HG02678 (cell line): ENCODE data around the gene TRIM5.
"Not testable (repeated sequence)": the region's sequence is repeated elsewhere in the genome, so short reads cannot be mapped to it uniquely, and the experiment has no call there.

Source experiments
- ATAC-seq: cut with Tn5 transposase; IDR thresholded peaks from one replicate; pipeline ENCODE4 v1.9.1; 2021; ENCODE audit warnings: mild to moderate bottlenecking, moderate library complexity; ENCODE audit not compliant: unreplicated experiment

TRIM5 gene, protein sequence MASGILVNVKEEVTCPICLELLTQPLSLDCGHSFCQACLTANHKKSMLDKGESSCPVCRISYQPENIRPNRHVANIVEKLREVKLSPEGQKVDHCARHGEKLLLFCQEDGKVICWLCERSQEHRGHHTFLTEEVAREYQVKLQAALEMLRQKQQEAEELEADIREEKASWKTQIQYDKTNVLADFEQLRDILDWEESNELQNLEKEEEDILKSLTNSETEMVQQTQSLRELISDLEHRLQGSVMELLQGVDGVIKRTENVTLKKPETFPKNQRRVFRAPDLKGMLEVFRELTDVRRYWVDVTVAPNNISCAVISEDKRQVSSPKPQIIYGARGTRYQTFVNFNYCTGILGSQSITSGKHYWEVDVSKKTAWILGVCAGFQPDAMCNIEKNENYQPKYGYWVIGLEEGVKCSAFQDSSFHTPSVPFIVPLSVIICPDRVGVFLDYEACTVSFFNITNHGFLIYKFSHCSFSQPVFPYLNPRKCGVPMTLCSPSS

DNA sequence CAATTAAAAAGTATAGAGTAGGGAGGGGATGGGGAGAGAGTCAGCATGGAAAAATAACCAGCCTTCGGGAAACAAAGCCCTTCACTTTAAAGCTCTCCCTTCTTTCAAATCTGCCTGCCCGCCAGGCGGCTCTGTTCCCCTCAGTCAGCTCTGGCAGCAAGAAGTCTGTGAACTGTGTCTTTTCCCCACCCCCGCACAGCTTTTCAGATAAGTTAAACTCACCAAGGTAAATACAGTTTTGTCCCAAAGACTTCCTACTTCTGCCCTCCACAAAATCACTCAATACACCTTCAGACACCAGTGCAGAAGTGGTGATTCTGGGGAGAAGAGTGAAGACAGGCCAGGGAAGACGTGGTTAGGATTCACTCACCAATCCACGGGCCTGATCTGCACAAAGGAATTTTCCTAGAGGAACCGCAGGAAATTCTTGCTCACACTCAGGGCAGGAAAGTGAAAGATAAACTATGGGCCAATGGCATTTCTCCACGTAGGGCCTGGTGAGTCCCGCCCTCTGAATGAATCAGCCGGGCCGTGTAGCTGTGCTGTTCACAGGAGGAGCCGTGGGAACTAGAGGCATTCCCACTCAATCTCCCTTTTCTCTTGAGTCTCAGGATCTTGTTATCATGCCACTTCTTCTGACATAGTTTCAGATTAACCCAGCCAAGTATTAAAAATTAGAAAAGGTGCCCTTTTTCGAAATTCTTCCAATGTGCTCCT lies at the start of gene TRIM5:
Gene TRIM5, minus strand, starts transcription at position 429 of the 717 bp plus-strand sequence. CDS start 4,897 bp downstream, outside the sequence.
- ATAC-seq: peak; percentile 78

DNA sequence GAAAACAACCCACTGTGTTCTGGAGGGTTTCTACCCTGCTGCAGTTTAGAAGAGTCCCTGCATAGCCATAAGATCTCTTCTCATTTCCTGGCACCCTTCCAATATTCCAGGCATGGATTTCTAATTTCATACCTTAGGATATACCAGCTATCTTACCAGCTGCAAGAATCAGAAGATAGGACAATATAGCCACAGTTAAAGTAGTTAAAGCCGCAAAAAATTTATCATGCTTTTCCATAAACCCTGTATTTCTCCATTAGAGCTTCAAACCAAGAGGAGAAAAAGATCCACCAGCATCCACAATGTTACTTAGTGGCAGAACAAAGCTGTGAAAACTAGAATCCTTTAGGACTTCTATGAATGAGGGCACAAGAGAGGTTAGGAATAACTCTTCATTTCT lies 42.8 kb upstream of the TRIM5 start:
- no peak for ATAC-seq

DNA sequence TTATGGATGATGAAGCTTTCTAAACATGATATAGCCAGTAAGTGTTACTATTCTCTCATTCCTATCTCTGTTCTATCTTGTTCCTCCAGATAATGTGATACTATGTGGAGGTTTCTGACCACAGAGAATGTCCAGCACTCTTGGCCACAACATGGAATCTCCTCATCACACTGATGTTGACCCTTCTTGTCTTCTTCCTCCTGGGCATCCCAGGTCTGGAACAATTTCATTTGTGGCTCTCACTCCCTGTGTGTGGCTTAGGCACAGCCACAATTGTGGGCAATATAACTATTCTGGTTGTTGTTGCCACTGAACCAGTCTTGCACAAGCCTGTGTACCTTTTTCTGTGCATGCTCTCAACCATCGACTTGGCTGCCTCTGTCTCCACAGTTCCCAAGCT lies 41.5 kb upstream of the TRIM5 start:
- ATAC-seq: no peak

DNA sequence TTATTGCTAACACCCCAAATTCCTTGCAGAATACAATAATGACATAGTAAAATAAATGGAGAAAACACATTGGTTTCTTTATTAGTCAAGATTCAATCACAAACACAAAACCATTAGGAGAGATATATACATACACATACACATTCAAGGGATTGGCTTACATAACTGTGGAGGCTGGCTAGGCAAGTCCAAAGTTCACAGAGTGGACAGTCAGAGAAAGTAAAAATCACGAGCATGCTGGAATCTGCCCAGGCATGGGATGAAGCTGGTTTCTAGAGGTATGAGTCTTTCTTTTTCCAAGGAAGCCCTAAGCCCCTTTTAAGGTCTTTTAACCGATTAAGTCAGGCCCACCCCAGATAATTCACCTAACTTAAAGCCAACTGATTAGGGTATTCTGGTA lies 37.7 kb upstream of the TRIM5 start:
- no peak for ATAC-seq

DNA sequence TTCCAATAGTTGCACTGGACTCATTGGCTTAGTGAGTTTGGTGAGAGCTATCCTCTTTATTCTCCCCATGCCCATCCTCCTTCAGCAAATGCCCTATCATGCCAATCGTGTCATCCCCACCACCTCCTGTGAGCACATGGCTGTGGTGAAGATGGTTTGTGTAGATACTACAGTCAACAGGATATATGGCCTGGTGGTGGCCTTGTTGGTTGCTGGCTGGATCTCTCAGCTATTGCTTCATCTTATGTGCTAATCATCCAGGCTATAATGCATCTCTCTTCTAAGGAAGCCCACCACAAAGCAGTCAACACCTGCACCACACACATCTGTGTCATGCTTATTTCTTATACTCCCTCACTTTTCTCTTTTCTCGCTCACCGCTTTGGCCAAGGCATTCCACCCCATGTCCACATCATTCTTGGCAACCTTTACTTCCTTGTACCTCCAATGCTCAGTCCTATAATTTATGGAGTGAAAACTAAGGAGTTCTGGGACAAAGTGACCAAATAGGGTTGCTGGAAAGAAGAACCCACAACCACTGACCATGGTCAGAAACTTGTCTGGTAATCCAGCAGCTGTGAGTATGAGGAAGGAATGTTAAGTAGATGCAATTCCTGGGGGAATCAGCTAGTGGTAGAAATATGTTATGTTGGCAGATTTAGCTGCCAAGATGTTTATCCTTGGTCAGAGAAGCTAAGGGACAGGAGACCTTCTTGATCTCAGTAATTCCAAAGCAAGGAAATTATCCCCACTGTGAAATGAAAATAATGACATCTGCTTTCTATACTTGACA lies 35.0 kb upstream of the TRIM5 start:
- ATAC-seq: no peak

DNA sequence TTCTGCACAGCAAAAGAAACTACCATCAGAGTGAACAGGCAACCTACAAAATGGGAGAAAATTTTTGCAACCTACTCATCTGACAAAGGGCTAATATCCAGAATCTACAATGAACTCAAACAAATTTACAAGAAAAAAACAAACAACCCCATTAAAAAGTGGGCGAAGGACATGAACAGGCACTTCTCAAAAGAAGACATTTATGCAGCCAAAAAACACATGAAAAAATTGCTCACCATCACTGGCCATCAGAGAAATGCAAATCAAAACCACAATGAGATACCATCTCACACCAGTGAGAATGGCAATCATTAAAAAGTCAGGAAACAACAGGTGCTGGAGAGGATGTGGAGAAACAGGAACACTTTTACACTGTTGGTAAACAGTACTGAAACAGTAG lies 31.6 kb upstream of the TRIM5 start:
- ATAC-seq: not testable (repeated sequence)

DNA sequence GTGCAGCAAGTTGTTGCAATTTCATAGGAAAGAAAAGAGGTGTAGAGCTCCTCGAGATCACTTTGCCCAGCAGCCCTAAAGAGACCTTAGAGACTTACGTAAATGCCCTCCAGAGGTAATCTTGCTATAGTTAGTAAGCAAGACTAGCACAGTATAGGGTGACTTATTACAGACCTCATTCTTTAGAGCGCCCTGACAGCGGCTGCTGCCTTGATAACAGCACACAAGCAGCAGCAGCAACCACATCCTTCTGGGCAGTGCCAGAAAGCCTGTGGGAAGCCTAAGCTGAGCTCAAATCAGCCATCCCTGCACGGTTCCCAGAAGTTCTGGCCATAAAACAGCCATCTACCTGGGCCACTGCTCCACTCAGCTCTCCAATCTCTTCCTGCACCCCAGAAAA lies 28.8 kb upstream of the TRIM5 start:
- no peak for ATAC-seq

DNA sequence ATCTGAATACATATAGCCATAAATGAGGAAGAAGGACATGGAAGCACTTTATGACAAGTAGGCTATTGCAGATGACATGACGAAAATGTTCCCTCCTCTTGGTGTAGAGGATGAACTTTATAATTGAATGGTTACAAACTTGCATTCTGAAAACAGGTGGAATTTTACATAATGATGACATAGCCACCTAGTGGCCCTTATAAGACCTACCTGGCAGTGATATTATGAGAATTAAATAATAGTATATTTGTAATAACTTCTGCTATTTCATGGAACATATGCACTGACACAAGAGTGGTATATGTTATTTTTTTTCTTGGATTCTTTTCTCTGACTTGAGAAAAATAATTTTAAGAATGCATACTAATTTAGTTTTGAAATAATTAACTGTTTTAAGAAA lies 27.6 kb upstream of the TRIM5 start:
- no peak for ATAC-seq

DNA sequence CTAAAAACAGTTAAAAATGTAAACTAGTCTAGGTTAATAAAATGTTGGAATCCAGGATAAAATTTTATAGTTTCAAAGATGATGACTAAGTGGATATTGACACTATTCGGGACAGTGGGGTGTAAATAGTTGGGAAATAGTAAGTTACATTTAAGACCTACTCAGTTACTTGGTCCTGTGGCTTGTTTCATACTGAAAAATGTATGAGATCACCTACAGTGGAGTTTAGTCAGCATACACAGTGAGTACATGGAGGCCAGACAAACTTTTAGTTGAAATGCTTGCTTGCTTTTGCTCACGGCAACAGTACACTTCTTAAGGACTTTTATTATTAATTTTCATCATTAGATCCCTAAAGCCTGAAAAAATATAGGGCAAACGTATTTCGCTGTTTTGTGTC lies 20.8 kb upstream of the TRIM5 start:
- ATAC-seq: no peak

DNA sequence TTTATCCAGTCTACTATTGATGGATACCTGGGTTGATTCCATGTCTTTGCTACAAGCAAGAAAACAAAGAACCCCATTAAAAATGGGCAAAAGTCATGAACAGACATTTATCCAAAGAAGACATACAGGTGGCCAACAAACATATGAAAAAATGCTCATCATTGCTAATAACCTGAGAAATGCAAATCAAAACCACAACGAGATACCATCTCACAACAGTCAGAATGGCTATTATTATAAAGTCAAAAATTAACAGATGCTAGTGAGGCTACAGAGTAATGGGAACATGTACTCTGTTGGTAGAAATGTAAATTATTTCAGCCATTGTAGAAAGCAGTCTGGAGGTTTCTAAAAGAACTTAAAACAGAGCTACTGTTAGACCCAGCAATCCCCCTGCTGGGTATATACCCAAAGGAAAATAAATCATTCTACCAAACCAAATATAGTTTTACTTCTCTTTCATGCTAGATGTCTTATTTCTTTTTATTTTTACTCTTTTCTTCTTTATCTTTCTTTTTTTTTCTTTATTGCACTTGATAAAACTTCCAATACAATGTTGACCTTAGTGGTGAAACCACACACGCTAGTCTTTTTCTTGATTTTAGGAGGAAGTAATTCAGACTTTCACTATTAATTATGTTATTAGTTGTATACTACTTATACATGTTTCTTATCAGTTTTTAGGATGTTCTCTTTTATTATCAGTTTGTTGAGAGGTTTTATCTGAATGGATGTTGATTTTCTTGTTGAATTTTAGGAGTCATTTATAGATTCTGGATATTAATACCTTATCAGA lies 19.1 kb upstream of the TRIM5 start:
- peak; percentile 79 for ATAC-seq

DNA sequence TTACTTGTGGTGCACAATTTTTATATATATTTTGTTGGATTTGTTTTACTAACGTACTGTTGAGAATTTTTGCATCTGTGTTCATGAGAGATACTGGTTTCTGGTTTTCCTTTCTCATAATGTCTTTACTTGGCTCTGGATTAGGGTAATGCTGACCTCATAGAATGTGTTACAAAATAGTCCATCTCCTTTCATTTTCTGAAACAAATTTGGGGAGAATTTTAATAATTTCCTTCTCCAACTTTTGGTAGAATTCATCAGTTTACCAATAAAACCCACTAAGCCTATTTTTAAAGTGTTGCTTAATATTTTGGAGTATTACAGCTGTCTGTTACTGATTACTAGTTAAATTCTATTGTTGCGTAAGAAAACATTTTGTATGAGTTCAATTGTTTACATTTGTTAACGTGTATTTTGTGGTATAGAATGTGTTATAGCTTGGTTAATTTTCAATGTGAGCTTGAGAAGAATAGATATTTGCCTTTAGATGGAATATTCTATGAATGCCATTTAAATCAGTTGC lies 16.2 kb upstream of the TRIM5 start:
- ATAC-seq: no peak

DNA sequence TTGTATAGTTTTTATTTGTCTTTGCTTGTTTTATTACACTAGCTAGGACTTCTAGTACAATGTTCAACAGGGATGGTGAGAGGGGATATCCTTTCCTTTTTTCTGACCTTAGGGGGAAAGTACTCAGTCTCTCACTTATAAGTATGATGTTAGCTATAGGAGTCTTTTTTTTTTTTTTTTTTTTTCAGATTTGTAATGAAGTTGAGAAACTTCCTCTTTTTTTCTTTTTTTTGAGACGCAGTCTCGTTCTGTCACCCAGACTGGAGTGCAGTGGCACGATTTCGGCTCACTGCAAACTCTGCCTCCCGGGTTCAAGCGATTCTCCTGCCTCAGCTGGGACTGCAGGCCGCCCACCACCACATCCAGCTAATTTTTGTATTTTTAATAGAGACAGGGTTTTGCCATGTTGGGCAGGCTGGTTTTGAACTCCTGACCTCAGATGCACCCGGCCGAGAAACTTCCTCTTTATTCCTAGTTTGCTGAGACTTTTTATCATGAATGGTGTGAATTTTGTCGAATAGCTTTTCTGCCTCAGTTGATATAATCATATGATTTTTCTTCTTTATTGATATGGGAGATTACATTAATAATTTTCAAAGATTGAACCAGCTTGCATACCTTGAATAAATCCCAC lies 15.7 kb upstream of the TRIM5 start:
- no peak for ATAC-seq

DNA sequence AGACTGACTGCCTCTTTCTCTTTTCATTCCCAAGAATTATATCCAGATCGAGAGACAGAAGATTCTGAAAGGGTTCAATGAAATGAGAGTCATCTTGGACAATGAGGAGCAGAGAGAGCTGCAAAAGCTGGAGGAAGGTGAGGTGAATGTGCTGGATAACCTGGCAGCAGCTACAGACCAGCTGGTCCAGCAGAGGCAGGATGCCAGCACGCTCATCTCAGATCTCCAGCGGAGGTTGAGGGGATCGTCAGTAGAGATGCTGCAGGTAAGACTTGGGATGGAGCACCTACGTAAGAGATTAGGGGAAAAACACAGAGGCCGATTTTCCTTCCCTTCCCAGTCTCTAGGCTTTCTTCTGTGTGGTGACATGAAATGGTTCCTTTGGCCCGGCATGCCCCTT lies 13.4 kb upstream of the TRIM5 start:
- ATAC-seq: no peak

DNA sequence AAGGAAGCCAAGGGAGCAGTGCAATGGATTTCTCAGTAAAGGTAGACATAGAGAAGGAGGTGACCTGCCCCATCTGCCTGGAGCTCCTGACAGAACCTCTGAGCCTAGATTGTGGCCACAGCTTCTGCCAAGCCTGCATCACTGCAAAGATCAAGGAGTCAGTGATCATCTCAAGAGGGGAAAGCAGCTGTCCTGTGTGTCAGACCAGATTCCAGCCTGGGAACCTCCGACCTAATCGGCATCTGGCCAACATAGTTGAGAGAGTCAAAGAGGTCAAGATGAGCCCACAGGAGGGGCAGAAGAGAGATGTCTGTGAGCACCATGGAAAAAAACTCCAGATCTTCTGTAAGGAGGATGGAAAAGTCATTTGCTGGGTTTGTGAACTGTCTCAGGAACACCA lies 11.3 kb upstream of the TRIM5 start:
- ATAC-seq: no peak

DNA sequence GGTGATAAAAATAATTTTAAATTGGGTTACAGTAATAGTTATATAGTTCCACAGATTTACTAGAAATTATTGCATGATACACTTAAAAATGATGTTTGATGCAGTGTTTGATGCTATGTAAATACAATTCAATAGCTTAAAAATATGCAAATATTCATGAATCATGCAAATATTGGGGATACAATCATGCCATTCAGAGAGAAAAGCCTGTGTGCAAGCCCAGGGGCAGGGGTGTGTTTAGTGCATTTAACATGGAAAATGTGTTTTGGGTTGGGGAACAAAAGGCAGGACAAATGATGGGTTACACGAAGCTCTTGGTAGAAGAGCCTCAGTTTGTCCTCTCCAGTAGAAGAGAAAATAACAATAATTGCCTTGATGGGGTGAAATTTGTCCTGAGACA lies 10.7 kb upstream of the TRIM5 start:
- ATAC-seq: no peak

DNA sequence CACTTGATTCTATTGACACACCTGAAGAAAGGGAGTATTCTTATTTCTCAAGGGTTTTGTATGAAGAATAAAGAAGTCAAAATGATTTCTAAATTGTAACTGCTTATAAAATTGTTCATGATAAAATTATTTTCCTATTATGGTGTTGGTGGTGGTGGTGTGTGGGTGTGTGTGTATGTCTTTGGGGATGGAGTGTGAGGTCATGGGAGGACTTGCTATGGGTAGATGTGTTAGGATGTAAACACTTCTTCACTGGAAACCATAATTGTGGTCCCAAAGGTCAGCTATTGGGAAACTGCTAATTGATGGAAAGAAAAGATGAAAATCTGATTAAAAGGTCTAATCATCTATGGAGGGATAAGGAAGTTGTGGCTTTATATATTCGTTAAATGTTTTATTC lies 9.8 kb upstream of the TRIM5 start:
- no peak for ATAC-seq

DNA sequence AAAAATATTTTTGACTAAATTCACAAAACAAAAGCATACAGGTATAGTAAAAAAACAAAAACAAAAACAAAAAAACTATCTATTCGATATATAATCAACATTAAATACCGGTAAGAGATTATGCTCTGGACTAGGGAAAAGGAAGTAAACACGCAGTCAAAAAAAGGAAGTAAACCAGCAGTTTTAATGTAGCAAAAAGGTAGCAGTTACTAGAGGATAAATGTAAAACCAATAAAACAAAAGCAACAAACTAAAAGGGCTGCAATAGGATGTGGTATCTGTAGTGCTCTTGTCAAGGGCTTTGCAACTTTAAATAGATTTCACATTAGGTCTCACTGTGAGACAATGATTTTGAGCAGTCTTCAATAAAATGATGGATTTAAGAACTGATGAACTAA lies 7.1 kb upstream of the TRIM5 start:
- ATAC-seq: no peak

DNA sequence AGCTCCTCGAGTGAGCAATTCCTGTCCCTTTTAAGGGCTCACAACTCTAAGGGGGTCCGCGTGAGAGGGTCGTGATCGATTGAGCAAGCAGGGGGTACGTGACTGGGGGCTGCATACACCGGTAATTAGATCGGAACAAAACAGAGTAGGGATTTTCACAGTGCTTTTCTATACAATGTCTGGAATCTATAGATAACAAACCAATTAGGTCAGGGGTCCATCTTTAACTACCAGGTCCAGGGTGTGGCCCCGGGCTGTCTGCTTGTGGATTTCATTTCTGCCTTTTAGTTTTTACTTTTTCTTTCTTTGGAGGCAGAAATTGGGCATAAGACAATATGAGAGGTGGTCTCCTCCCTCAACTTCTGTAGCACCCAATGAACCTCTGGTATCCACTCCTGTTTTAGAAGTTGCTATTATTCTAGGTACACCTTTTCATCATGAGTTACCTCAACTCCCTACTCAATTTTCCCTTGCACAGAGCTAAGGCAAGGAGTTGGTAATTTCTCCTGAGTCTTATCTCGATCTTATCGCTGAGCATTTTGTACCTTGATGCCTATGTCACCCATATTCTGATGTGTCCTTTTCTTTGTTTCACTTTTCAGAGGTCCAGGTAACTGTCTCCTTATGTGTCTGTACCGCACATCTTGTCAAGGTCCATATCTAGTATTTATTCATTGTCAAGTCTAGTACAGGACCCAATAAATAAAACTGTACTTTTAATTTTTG lies 6.5 kb upstream of the TRIM5 start:
- ATAC-seq: not testable (repeated sequence)

DNA sequence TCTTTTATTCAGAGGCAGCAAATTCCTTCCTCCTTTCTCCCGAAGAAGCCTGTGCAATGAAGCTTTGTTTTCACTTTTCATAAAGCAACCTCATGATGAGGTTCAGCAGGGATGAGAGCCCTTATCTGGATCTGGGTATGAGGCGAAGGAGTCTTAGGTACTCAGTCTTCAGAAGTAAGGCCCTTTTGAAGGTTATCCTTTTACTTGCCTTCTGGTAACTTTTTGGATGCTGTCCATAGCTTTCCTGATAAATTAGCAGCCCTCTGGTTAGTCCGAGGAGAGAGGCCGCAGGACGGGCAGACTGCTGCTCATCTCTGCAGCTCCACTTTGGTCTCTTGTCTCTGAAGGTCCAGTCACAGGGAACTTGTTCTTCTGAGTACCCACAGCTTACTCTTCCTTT lies 5.9 kb upstream of the TRIM5 start:
- ATAC-seq: no peak
